H1 (cell line): ENCODE results near the gene HDAC9. TPM values are rescaled to one million over a fixed set of nuclear protein-coding genes. Genes with fewer than 3 reads are reported as not detected.

Experiments used
- CTCF ChIA-PET: fragments of 300-600 bp; sonication (Branson Sonifier 250); formaldehyde crosslinking; loops from one replicate; lab custom pipeline; 2021; ENCODE audit not compliant: partially characterized antibody; lab: Charles Lee
- POLR2A ChIA-PET: fragments of 300-600 bp; sonication (Branson Sonifier 250); formaldehyde crosslinking; loops from one replicate; lab custom pipeline; 2021; ENCODE audit warnings: inconsistent platforms; ENCODE audit not compliant: partially characterized antibody; lab: Charles Lee
- DNase-seq, 2 experiments: peaks; one replicate each; pipeline versions ENCODE4 v3.0.0 to v3.0.0-alpha.2; 2010 to 2022; ENCODE audit warnings: low spot score in 2 of 2, low read depth in 1 of 2, mixed read lengths in 1 of 2
- FAIRE-seq: peaks from 2 replicates; lab custom pipeline; 2011; peaks lifted over from hg19 to GRCh38; lab: Jason Lieb, UNC
- H2AFZ ChIP-seq: 2 replicates; pipeline ENCODE4 v1.8.1; 2012; ENCODE audit warnings: low read length, inconsistent platforms
- H2AK5ac ChIP-seq: 2 replicates; pipeline ENCODE4 v1.6.1; 2013; ENCODE audit warnings: low read depth, low read length
- H2BK120ac ChIP-seq: replicated peaks from 2 replicates; pipeline ENCODE3; 2013; ENCODE audit warnings: low read depth, low read length, inconsistent platforms
- H2BK12ac ChIP-seq: 2 replicates; pipeline ENCODE4 v1.6.1; 2013; ENCODE audit warnings: low read depth, low read length
- H2BK15ac ChIP-seq: 2 replicates; pipeline ENCODE4 v1.6.1; 2013; ENCODE audit warnings: low read length
- H2BK20ac ChIP-seq: 2 replicates; pipeline ENCODE4 v1.6.1; 2013; ENCODE audit warnings: low read length
- H2BK5ac ChIP-seq: 2 replicates; pipeline ENCODE4 v1.6.1; 2013; ENCODE audit warnings: low read depth, low read length
- H3K14ac ChIP-seq: 2 replicates; pipeline ENCODE4 v1.6.1; 2013; ENCODE audit warnings: inconsistent platforms; ENCODE audit not compliant: insufficient read length
- H3K18ac ChIP-seq: 2 replicates; pipeline ENCODE4 v1.6.1; 2013; ENCODE audit warnings: low read length; ENCODE audit errors: extremely low read depth
- H3K23ac ChIP-seq: 2 replicates; pipeline ENCODE4 v1.6.1; 2013; ENCODE audit warnings: inconsistent platforms; ENCODE audit not compliant: insufficient read length
- H3K23me2 ChIP-seq: 2 replicates; pipeline ENCODE4 v1.6.1; 2013; ENCODE audit warnings: low read depth, low read length
- H3K27ac ChIP-seq: 2 replicates; pipeline ENCODE4 v1.6.1; 2011; ENCODE audit warnings: low read depth, low read length, inconsistent platforms
- H3K27me3 ChIP-seq, 4 experiments: replicated peaks in 1 of 4; 1 replicate in 1 of 4; 2 replicates in 3 of 4; pipeline versions ENCODE4 v1.6.1 to v1.8.1; 2011 to 2013; ENCODE audit warnings: low read length in 3 of 4, mild to moderate bottlenecking in 3 of 4, inconsistent platforms in 2 of 4, mixed read lengths in 2 of 4, moderate library complexity in 1 of 4; ENCODE audit not compliant: control insufficient read depth in 3 of 4, insufficient read depth in 3 of 4; ENCODE audit errors: extremely low read depth in 1 of 4
- H3K36me3 ChIP-seq, 4 experiments: 2 replicates each; pipeline versions ENCODE4 v1.6.1 to v1.8.1; 2011 to 2013; ENCODE audit warnings: mild to moderate bottlenecking in 4 of 4, low read length in 3 of 4, moderate library complexity in 2 of 4, control low read depth in 1 of 4, inconsistent platforms in 1 of 4; ENCODE audit not compliant: insufficient read depth in 4 of 4, control insufficient read depth in 2 of 4
- H3K4ac ChIP-seq: replicated peaks from 2 replicates; pipeline ENCODE3; 2013; ENCODE audit warnings: low read length, low read depth, mixed read lengths, inconsistent platforms; ENCODE audit not compliant: insufficient read length
- H3K4me1 ChIP-seq, 4 experiments: replicated peaks in 1 of 4; 1 replicate in 1 of 4; 2 replicates in 3 of 4; pipeline versions ENCODE4 v1.6.1 to v1.8.1; 2011 to 2013; ENCODE audit warnings: low read length in 3 of 4, inconsistent platforms in 2 of 4, mixed read lengths in 1 of 4; ENCODE audit not compliant: insufficient read depth in 4 of 4, control insufficient read depth in 3 of 4
- H3K4me2 ChIP-seq, 2 experiments: 2 replicates each; pipeline versions ENCODE4 v1.6.1 to v1.8.1; 2011 to 2013; ENCODE audit warnings: low read depth in 2 of 2, low read length in 2 of 2, control low read depth in 1 of 2, inconsistent platforms in 1 of 2, mild to moderate bottlenecking in 1 of 2; ENCODE audit not compliant: insufficient read depth in 1 of 2
- H3K4me3 ChIP-seq, 4 experiments: fragments of 200-600, 300-600 bp in 1 of 4; sonication (generic), shearing (Covaris generic), sonication (Bioruptor Twin) in 1 of 4; 2 replicates each; pipeline versions ENCODE4 v1.5.1 to v1.8.1; 2011 to 2016; ENCODE audit warnings: low read length in 4 of 4, low read depth in 3 of 4, control low read depth in 2 of 4, inconsistent platforms in 2 of 4, mild to moderate bottlenecking in 2 of 4, mixed read lengths in 1 of 4, moderate library complexity in 1 of 4; ENCODE audit not compliant: insufficient read depth in 2 of 4; ENCODE audit errors: extremely low read depth in 1 of 4
- H3K56ac ChIP-seq: replicated peaks from 2 replicates; pipeline ENCODE3; 2013; ENCODE audit warnings: low read depth, mild to moderate bottlenecking, mixed read lengths, low read length, inconsistent platforms; ENCODE audit not compliant: insufficient read length
- H3K79me1 ChIP-seq: 2 replicates; pipeline ENCODE4 v1.6.1; 2013; ENCODE audit warnings: low read depth, low read length, control low read depth
- H3K79me2 ChIP-seq, 2 experiments: 2 replicates each; pipeline versions ENCODE4 v1.6.1 to v1.8.1; 2012 to 2013; ENCODE audit warnings: low read length in 2 of 2, mild to moderate bottlenecking in 2 of 2, inconsistent platforms in 1 of 2; ENCODE audit not compliant: insufficient read depth in 2 of 2, control insufficient read depth in 1 of 2
- H3K9ac ChIP-seq, 4 experiments: replicated peaks in 1 of 4; 1 replicate in 1 of 4; 2 replicates in 3 of 4; pipeline versions ENCODE4 v1.6.1 to v1.8.1; 2011 to 2013; ENCODE audit warnings: low read depth in 3 of 4, low read length in 3 of 4, control low read depth in 2 of 4, mild to moderate bottlenecking in 2 of 4, moderate library complexity in 2 of 4, inconsistent platforms in 1 of 4; ENCODE audit errors: extremely low read depth in 1 of 4
- H3K9me3 ChIP-seq, 2 experiments: 2 replicates each; pipeline versions ENCODE4 v1.6.1 to v1.8.1; 2012 to 2013; ENCODE audit warnings: mild to moderate bottlenecking in 2 of 2, moderate library complexity in 2 of 2, control low read depth in 1 of 2, inconsistent platforms in 1 of 2, low read depth in 1 of 2, low read length in 1 of 2, mixed read lengths in 1 of 2; ENCODE audit not compliant: insufficient read depth in 2 of 2
- H4K20me1 ChIP-seq, 2 experiments: replicated peaks in 1 of 2; 2 replicates each; pipeline versions ENCODE3 to v1.8.1; 2011 to 2013; ENCODE audit warnings: inconsistent platforms in 2 of 2, low read length in 2 of 2, mild to moderate bottlenecking in 1 of 2; ENCODE audit not compliant: insufficient read depth in 2 of 2, control insufficient read depth in 1 of 2
- H4K5ac ChIP-seq: 2 replicates; pipeline ENCODE4 v1.6.1; 2013; ENCODE audit warnings: low read length, low read depth, mixed read lengths, inconsistent platforms; ENCODE audit not compliant: insufficient read length
- H4K8ac ChIP-seq: 2 replicates; pipeline ENCODE4 v1.8.0; 2013; ENCODE audit warnings: mild to moderate bottlenecking, moderate library complexity, low read length, inconsistent platforms; ENCODE audit not compliant: insufficient read depth; ENCODE audit errors: extremely low read depth
- H4K91ac ChIP-seq: replicated peaks from 2 replicates; pipeline ENCODE3; 2013; ENCODE audit warnings: low read length, mixed read lengths, inconsistent platforms; ENCODE audit not compliant: insufficient read length
- CHD1 ChIP-seq: IDR thresholded peaks from 2 replicates; pipeline ENCODE4 v1.6.1; 2012; ENCODE audit warnings: low read depth, low read length, improper control_type of control experiment
- EP300 ChIP-seq, 2 experiments: IDR thresholded peaks; 1 replicate in 1 of 2; 2 replicates in 1 of 2; pipeline ENCODE4 v1.6.1; 2011 to 2012; ENCODE audit warnings: low read depth in 2 of 2, low read length in 2 of 2, mild to moderate bottlenecking in 2 of 2, borderline replicate concordance in 1 of 2, inconsistent platforms in 1 of 2, moderate library complexity in 1 of 2
- EZH2 ChIP-seq: fragments of 200-600 bp; sonication (generic); IDR thresholded peaks from 2 replicates; pipeline ENCODE4 v1.7.1; 2012; ENCODE audit warnings: low read depth, mild to moderate bottlenecking, moderate library complexity, low read length, inconsistent platforms; ENCODE audit not compliant: severe bottlenecking
- GTF2F1 ChIP-seq: IDR thresholded peaks from 2 replicates; pipeline ENCODE4 v1.6.1; 2012; ENCODE audit warnings: low read depth, low read length, improper control_type of control experiment, borderline replicate concordance
- KDM1A ChIP-seq: fragments of 200-600, 300-600 bp; sonication (generic); IDR thresholded peaks from 2 replicates; pipeline ENCODE4 v1.7.1; 2016; ENCODE audit warnings: mild to moderate bottlenecking, low read length, borderline replicate concordance
- RAD21 ChIP-seq, 2 experiments: IDR thresholded peaks in 1 of 2; conservative IDR thresholded peaks in 1 of 2; 2 replicates each; pipeline ENCODE4 v1.6.1; 2011; ENCODE audit warnings: low read depth in 2 of 2, low read length in 2 of 2, improper control_type of control experiment in 1 of 2, inconsistent platforms in 1 of 2, mild to moderate bottlenecking in 1 of 2, moderate library complexity in 1 of 2
- SAP30 ChIP-seq: fragments of 300-600 bp; sonication (generic); IDR thresholded peaks from 2 replicates; pipeline ENCODE4 v1.7.1; 2012; ENCODE audit warnings: low read length, moderate library complexity, mild to moderate bottlenecking, inconsistent platforms; ENCODE audit not compliant: insufficient read depth, insufficient replicate concordance
- SIX5 ChIP-seq: IDR thresholded peaks from 2 replicates; pipeline ENCODE4 v1.6.1; 2011; ENCODE audit warnings: mild to moderate bottlenecking, low read depth, low read length
- SRF ChIP-seq: IDR thresholded peaks from 2 replicates; pipeline ENCODE4 v1.6.1; 2011; ENCODE audit warnings: mild to moderate bottlenecking, low read depth, low read length, moderate library complexity
- SUZ12 ChIP-seq: fragments of 200-600 bp; sonication (generic); IDR thresholded peaks from 2 replicates; pipeline ENCODE4 v1.6.1; 2012; ENCODE audit warnings: mild to moderate bottlenecking, inconsistent platforms, low read length, moderate library complexity, mixed read lengths
- WGBS, 2 experiments: shearing (Covaris generic) in 1 of 2; methylation state at CpG; one replicate each; pipeline versions ENCODE4 v1.1.6 to v1.1.7; 2013 to 2015; ENCODE audit warnings: low lambda C conversion rate in 2 of 2, mixed read lengths in 2 of 2, inconsistent platforms in 1 of 2, low coverage in 1 of 2, missing lambda C conversion rate in 1 of 2; ENCODE audit not compliant: insufficient replicate concordance in 2 of 2, insufficient coverage in 1 of 2, insufficient read length in 1 of 2; ENCODE audit errors: extremely low coverage in 1 of 2, missing lambda C conversion rate in 1 of 2; 5-methylcytosine and 5-hydroxymethylcytosine counted together
- polyA plus RNA-seq, 7 experiments: library from polyadenylated mRNA; depleted of rRNA in 3 of 7; stranded (reverse) in 5 of 7; unstranded in 2 of 7; fragments of >200 nt in 5 of 7; fragments of 200-250 nt in 2 of 7; gene quantifications; 1 replicate in 5 of 7; 2 replicates in 1 of 7; 4 replicates in 1 of 7; pipeline versions ENCODE4 v1.2.1 to v1.2.3, GENCODE V29; 2011 to 2013; ENCODE audit warnings: missing spikeins in 2 of 7, mixed read lengths in 2 of 7
- total RNA-seq: library from RNA; stranded (reverse); fragmentation: NEBNext Ultra II Directional; extraction: Animal tissue kit (Norgen Biotek cat#: 25700); gene quantifications from 2 replicates; pipeline ENCODE4 v1.2.1, GENCODE V29; 2021
- TF ChIP-seq, protein P1 (sequence below): IDR thresholded peaks from 2 replicates; pipeline ENCODE4 v1.6.1; 2012; ENCODE audit warnings: low read length, inconsistent platforms

The HDAC9 gene
- total and polyA plus RNA-seq, 2 of the 8 experiments (the other 6 are each of a cell fraction or from before 2014, with no cell fraction given) = 9.5 to 13.1 TPM

DNA sequence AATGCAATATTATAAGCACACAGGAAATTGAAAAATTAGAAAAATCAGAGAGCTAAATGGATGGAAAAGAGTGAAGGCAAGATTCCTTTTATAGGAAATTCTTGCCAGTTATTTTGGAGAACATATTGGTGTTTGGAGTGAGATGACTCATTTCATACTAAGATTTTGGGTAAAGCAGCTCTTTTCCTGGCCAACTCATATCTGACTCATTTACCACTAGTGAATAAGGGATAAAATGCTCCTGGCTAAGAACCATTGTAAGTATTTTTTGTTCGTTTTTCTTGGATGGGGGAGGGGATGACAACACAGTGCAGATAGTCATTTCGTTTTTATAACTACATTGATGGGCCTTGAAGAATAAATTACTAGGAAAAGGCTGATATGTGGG is 482.6 kb downstream of the HDAC9 start:
- H4K20me1 ChIP-seq = no peaks in the 10 kb centered on the region
- no peak overlapping the region for H2BK15ac ChIP-seq
- H2AK5ac ChIP-seq = no peak overlapping the region
- no peaks in the 10 kb centered on the region for H3K4me1 ChIP-seq
- no peak overlapping the region for H2BK20ac ChIP-seq
- no peaks in the 10 kb centered on the region for H3K27me3 ChIP-seq
- no peak overlapping the region for H3K23ac ChIP-seq
- H3K14ac ChIP-seq = no peak overlapping the region
- DNase-seq (no peak), FAIRE-seq (no peak)
- POLR2A ChIA-PET = no interaction called here
- H3K4me2 ChIP-seq = no peak overlapping the region
- H4K91ac ChIP-seq = no peak overlapping the region
- no peak overlapping the region for H3K4me3 ChIP-seq
- H2BK12ac ChIP-seq = no peak overlapping the region
- H3K18ac ChIP-seq = no peak overlapping the region
- H3K36me3 ChIP-seq = no peaks in the 10 kb centered on the region
- no peak overlapping the region for H3K56ac ChIP-seq
- TF ChIP-seq, protein P1, sequence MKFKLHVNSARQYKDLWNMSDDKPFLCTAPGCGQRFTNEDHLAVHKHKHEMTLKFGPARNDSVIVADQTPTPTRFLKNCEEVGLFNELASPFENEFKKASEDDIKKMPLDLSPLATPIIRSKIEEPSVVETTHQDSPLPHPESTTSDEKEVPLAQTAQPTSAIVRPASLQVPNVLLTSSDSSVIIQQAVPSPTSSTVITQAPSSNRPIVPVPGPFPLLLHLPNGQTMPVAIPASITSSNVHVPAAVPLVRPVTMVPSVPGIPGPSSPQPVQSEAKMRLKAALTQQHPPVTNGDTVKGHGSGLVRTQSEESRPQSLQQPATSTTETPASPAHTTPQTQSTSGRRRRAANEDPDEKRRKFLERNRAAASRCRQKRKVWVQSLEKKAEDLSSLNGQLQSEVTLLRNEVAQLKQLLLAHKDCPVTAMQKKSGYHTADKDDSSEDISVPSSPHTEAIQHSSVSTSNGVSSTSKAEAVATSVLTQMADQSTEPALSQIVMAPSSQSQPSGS = no peak
- TF ChIP-seq KDM1A = no peak
- TF ChIP-seq SRF = no peak
- no peak for TF ChIP-seq SIX5
- TF ChIP-seq EP300 (IDR thresholded peaks at IDR 0.05; ENCODE audit: borderline replicate concordance in 1 of 2, low read depth in 2 of 2, low read length in 2 of 2) = no peak
- no peak for TF ChIP-seq EZH2
- no peak for TF ChIP-seq RAD21 (IDR thresholded peaks at IDR 0.05 in 1 of 2, conservative IDR thresholded peaks at IDR 0.05 in 1 of 2; ENCODE audit: low read depth in 2 of 2, low read length in 2 of 2)
- TF ChIP-seq SAP30 = no peak
- no peak for TF ChIP-seq SUZ12
- TF ChIP-seq CHD1 = no peak
- no peak for TF ChIP-seq GTF2F1
- H2BK120ac ChIP-seq = no peak overlapping the region
- 92% methylated on average over 2 of the region's 2 CpGs; no CpG with 5 or more reads in 1 of the 2 experiments for WGBS, 2 experiments
- H2AFZ ChIP-seq = no peak overlapping the region
- H3K9me3 ChIP-seq = no peaks in the 10 kb centered on the region
- H3K79me1 ChIP-seq = no peaks in the 10 kb centered on the region
- no peak overlapping the region for H4K5ac ChIP-seq
- no peak overlapping the region for H3K27ac ChIP-seq
- CTCF ChIA-PET = interaction anchor here (0.7 kb wide), 1 partner anchor 11 kb away, joined by 3 read pairs; no protein-coding TSS in a partner anchor
- no peaks in the 10 kb centered on the region for H3K23me2 ChIP-seq
- H3K9ac ChIP-seq = no peak overlapping the region
- H2BK5ac ChIP-seq = no peak overlapping the region
- no peak overlapping the region for H4K8ac ChIP-seq
- no peak overlapping the region for H3K4ac ChIP-seq
- H3K79me2 ChIP-seq = no peaks in the 10 kb centered on the region
